HG02588 (cell line): ENCODE data around the gene FBXW5.

ENCODE experiments used
- ATAC-seq: cut with Tn5 transposase; IDR thresholded peaks from one replicate; pipeline ENCODE4 v1.9.1; 2021; ENCODE audit warnings: mild to moderate bottlenecking, moderate library complexity; ENCODE audit not compliant: unreplicated experiment

The FBXW5 gene

GRCh38 chr9:136913701-136914438 is 30.7 kb downstream of the FBXW5 start:
- ATAC-seq, result no peak

DNA sequence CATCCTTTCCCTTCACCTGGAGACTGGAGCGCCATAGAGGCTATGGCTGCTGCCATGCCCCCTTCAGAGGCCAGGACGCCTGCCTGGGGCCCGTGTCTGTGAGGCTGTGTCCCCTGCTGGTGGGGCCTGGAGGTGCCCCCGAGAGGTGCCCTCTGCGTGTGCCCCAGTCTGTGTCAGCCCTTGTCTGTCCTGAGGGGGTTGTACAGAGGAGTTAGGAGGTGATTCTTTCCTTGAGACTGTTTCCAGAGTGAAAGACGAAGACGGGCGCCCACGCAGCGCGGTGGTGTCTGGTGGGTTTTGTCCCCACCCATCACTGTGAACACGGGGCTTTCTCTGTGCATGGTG is 33.7 kb downstream of the FBXW5 start:
- ATAC-seq, result no peak

GRCh38 chr9:136910197-136910900 is 34.2 kb downstream of the FBXW5 start:
- no peak for ATAC-seq

- ATAC-seq, result no peak
Measured at GRCh38 chr9:136907011-136907914, 37.3 kb downstream of the FBXW5 start.

DNA sequence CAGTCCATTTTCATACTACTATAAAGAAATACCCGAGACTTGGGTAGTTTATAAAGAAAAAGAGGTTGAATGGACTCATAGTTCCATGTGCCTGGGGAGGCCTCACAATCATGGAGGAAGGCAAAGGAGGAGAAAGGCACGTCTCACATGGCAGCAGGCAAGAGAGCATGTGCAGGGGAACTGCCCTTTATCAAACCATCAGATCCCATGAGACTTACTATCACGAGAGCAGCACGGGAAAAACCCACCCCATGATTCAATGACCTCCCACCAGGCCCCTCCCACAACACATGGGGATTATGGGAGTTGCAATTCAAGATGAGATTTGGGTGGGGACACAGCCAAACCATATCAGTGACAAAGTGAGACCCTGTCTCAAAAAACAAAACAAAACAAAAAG is 38.3 kb downstream of the FBXW5 start:
- no peak for ATAC-seq

DNA sequence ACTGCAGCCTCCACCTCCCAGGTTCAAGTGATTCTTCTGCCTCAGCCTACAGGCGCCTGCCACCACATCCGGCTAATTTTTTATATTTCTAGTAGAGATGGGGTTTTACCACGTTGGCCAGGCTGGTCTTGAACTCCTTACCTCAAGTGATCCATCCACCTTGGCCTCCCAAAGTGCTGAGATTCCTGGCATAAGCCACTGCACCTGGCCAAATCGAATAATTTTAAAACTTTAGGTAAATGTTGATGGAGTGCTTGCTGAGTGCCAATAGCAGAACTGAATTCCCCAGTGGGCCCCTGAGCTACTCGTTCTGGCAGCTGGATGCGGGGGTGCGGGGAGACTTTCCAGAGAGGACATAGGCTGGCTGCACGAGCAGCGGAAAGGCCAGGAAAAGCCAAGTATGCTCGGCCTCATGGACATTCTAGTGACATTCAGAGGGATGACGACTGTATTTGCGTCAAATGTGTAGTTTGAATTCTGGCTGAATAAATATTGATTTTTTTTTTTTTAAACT is 41.4 kb downstream of the FBXW5 start:
- no peak for ATAC-seq

- peak; percentile 37 for ATAC-seq
Measured at GRCh38 chr9:136902259-136902821, 42.2 kb downstream of the FBXW5 start.

- ATAC-seq, result peak; percentile 44
Measured at GRCh38 chr9:136901516-136902258, 42.9 kb downstream of the FBXW5 start.

GRCh38 chr9:136900988-136901515 is 43.5 kb downstream of the FBXW5 start:
- ATAC-seq, result no peak

DNA sequence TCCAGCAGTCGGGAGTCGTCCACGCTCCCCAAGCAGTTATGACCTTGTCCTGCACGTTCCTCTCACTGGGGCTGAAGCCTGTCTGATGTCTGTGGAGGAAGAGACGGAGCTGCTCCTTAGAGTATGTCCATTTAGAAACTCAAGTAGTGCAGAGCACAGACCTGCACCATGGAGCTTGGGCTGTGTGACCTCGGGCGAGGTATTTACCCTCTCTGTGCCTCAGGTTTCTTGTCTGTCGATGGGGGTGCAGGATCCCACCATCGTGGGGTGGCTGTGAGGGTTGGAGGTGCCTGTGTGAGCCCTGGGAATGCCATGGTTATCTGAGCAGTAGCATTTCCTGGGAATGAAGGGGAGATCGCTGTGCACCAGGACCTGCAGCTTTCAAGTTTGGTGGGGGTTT is 44.0 kb downstream of the FBXW5 start:
- ATAC-seq, result no peak

DNA sequence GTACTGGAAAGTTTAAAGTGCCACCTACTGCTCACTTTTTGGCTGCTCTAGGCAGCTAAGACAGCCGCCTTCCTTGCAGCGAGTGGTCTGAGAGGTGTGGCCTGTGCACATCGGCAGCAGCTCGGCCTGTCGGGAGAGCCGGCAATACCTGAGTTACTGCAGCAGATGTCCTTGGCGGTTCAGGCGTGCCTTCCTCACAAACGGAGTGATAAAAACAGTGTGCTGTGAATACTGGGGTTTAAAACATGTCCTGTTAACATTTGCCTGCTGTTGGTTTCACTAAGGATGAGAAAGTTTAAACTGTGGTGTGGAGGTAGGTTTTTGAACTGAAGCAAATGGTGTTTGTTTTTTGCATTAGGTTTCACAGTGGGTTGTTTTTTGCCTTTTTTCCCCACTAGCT is 45.3 kb downstream of the FBXW5 start:
- peak; percentile 43 for ATAC-seq

- no peak for ATAC-seq
Measured at GRCh38 chr9:136898483-136899100, 45.9 kb downstream of the FBXW5 start.

- ATAC-seq, result no peak
Measured at GRCh38 chr9:136896027-136896426, 48.5 kb downstream of the FBXW5 start.

- no peak for ATAC-seq
Measured at GRCh38 chr9:136890661-136891060, 53.9 kb downstream of the FBXW5 start.
